CD14-positive monocyte (primary cell): Measurements from ENCODE around the gene GRK5. TPM values are rescaled to one million over a fixed set of nuclear protein-coding genes. Genes with fewer than 3 reads are reported as not detected.
A peak's percentile ranks its signal among the peaks of the same experiment; 100 is the strongest.

Source experiments
- DNase-seq, 3 donors: peaks; one replicate each; pipeline ENCODE4 v3.0.0-alpha.2; 2011 to 2022
- H2AFZ ChIP-seq: 2 replicates; pipeline ENCODE4 v1.6.0; 2012; ENCODE audit warnings: mild to moderate bottlenecking, low read depth, low read length, inconsistent platforms; ENCODE audit not compliant: insufficient read depth, poor library complexity, severe bottlenecking
- H3K27ac ChIP-seq, 2 donors: 1 replicate in 1 of 2; 2 replicates in 1 of 2; pipeline ENCODE4 v1.5.1; 2012 to 2013; ENCODE audit warnings: low read length in 2 of 2, control low read depth in 1 of 2, inconsistent platforms in 1 of 2, low read depth in 1 of 2, mild to moderate bottlenecking in 1 of 2
- H3K27me3 ChIP-seq, 2 donors: one replicate each; pipeline versions ENCODE4 v1.6.0 to v1.6.1; 2011 to 2013; ENCODE audit warnings: low read length in 2 of 2; ENCODE audit not compliant: control insufficient read depth in 2 of 2, insufficient read depth in 2 of 2
- H3K36me3 ChIP-seq, 2 donors: replicated peaks in 1 of 2; 1 replicate in 1 of 2; 2 replicates in 1 of 2; pipeline versions ENCODE4 v1.5.1 to v1.6.1; 2012 to 2013; ENCODE audit warnings: low read length in 2 of 2, control low read depth in 1 of 2, inconsistent platforms in 1 of 2, mild to moderate bottlenecking in 1 of 2; ENCODE audit not compliant: insufficient read depth in 2 of 2, control insufficient read depth in 1 of 2
- H3K4me1 ChIP-seq, 2 donors: 1 replicate in 1 of 2; 2 replicates in 1 of 2; pipeline versions ENCODE4 v1.5.1 to v1.6.1; 2012 to 2013; ENCODE audit warnings: low read length in 2 of 2, control low read depth in 1 of 2, inconsistent platforms in 1 of 2, mild to moderate bottlenecking in 1 of 2, moderate library complexity in 1 of 2; ENCODE audit not compliant: insufficient read depth in 2 of 2, control insufficient read depth in 1 of 2
- H3K4me2 ChIP-seq: replicated peaks from 2 replicates; pipeline ENCODE3; 2012; ENCODE audit warnings: low read length, moderate library complexity, mild to moderate bottlenecking; ENCODE audit not compliant: poor library complexity, severe bottlenecking; ENCODE audit errors: extremely low read depth
- H3K4me3 ChIP-seq, 3 experiments: fragments of 200-600 bp in 1 of 3; sonication (generic) in 1 of 3; replicated peaks in 1 of 3; 1 replicate in 2 of 3; 2 replicates in 1 of 3; pipeline ENCODE4 v1.5.1; 2011 to 2013; ENCODE audit warnings: low read length in 3 of 3, mild to moderate bottlenecking in 3 of 3, control low read depth in 2 of 3, low read depth in 2 of 3, inconsistent platforms in 1 of 3, moderate library complexity in 1 of 3
- H3K79me2 ChIP-seq: 2 replicates; pipeline ENCODE4 v1.6.0; 2012; ENCODE audit warnings: mild to moderate bottlenecking, control low read depth, inconsistent platforms, low read length, moderate library complexity; ENCODE audit not compliant: insufficient read depth
- H3K9ac ChIP-seq: 2 replicates; pipeline ENCODE4 v1.6.0; 2017; ENCODE audit warnings: low read length, mild to moderate bottlenecking; ENCODE audit not compliant: insufficient read depth, poor library complexity, severe bottlenecking
- H3K9me3 ChIP-seq, 2 donors: replicated peaks in 1 of 2; 1 replicate in 1 of 2; 2 replicates in 1 of 2; pipeline versions ENCODE4 v1.5.1 to v1.6.1; 2012 to 2013; ENCODE audit warnings: low read length in 2 of 2, control low read depth in 1 of 2; ENCODE audit not compliant: control insufficient read depth in 1 of 2, insufficient read depth in 1 of 2
- H4K20me1 ChIP-seq: 2 replicates; pipeline ENCODE4 v1.6.0; 2012; ENCODE audit warnings: mild to moderate bottlenecking, low read length, control low read depth, moderate library complexity; ENCODE audit not compliant: insufficient read depth
- H3K27ac Mint-ChIP-seq, 7 donors: one replicate each; pipeline ENCODE4 v1.8.0; 2020; ENCODE audit warnings: mild to moderate bottlenecking in 7 of 7, mixed read lengths in 7 of 7, moderate library complexity in 6 of 7, inconsistent platforms in 2 of 7
- H3K27me3 Mint-ChIP-seq, 3 donors: one replicate each; pipeline ENCODE4 v1.8.0; 2021 to 2022; ENCODE audit warnings: low read depth in 3 of 3, mild to moderate bottlenecking in 3 of 3, mixed read lengths in 3 of 3, moderate library complexity in 3 of 3, inconsistent platforms in 1 of 3
- H3K36me3 Mint-ChIP-seq, 2 donors: one replicate each; pipeline ENCODE4 v1.8.0; 2020; ENCODE audit warnings: mixed read lengths in 2 of 2, inconsistent platforms in 1 of 2, mild to moderate bottlenecking in 1 of 2
- H3K4me1 Mint-ChIP-seq: one replicate; pipeline ENCODE4 v1.8.0; 2020; ENCODE audit warnings: mild to moderate bottlenecking, mixed read lengths
- H3K4me3 Mint-ChIP-seq, 2 donors: one replicate each; pipeline ENCODE4 v1.8.0; 2020; ENCODE audit warnings: mild to moderate bottlenecking in 2 of 2, mixed read lengths in 2 of 2, moderate library complexity in 1 of 2
- H3K9me3 Mint-ChIP-seq, 7 donors: one replicate each; pipeline ENCODE4 v1.8.0; 2020 to 2022; ENCODE audit warnings: mixed read lengths in 7 of 7, mild to moderate bottlenecking in 6 of 7, moderate library complexity in 6 of 7, inconsistent platforms in 2 of 7
- CTCF ChIP-seq: fragments of 200-600 bp; IDR thresholded peaks from one replicate; pipeline ENCODE4 v1.8.0; 2022; ENCODE audit warnings: antibody characterized with exemption, mild to moderate bottlenecking
- WGBS: methylation state at CpG from one replicate; pipeline ENCODE4 v1.1.5; 2013; ENCODE audit warnings: missing lambda C conversion rate; ENCODE audit not compliant: insufficient coverage; 5-methylcytosine and 5-hydroxymethylcytosine counted together
- intact Hi-C, 2 donors: fragments of 100-400 bp; cut with micrococcal nuclease; formaldehyde crosslinking; loops; one replicate each; pipeline versions ENCODE4 v1.15.0 to v1.15.1; 2023
- polyA plus RNA-seq, 3 donors: library from polyadenylated mRNA; depleted of rRNA in 1 of 3; unstranded in 2 of 3; stranded (reverse) in 1 of 3; fragments of 300-500 nt in 2 of 3; fragments of >200 nt in 1 of 3; fragmentation: Illumina TruSeq in 2 of 3; gene quantifications; 1 replicate in 2 of 3; 2 replicates in 1 of 3; pipeline ENCODE4 v1.2.3, GENCODE V29; 2012 to 2021

GRK5 gene
- polyA plus RNA-seq, 3 donors = 1.2 to 6.5 (median 2.8) TPM

DNA sequence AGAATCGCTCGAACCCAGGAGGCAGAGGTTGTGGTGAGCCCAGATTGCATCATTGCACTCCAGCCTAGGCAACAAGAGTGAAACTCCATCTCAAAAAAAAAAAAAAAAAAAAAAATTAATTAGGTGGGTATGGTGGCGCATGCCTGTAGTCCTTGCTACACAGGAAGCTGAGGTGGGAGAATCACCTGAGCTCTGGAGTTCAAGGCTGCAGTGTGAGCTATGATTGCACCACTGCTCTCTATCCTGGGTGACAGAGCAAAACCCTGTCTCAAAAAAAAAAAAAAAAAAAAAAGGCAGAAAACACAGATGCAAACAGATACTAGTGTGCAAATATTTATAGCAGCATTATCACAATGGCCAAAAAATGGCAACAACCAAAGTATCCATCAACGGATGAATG, 200.7 kb downstream of the GRK5 start:
- Histone ChIP-seq H3K27me3 (no peaks in the 10 kb centered on the region), H3K36me3 (no peaks in the 10 kb centered on the region), H3K9me3 (no peaks in the 10 kb centered on the region), H4K20me1 (no peaks in the 10 kb centered on the region), H3K79me2 (no peaks in the 10 kb centered on the region), H3K9ac (no peak overlapping the region), H2AFZ (no peak overlapping the region), H3K4me2 (no peak overlapping the region), H3K4me3 (no peak overlapping the region), H3K4me1 (peaks cover 51 to 56% of the 10 kb centered on the region in 2 donors), H3K27ac (peak overlapping the region; percentile 89 to 92)
- no peaks in the 10 kb centered on the region for H3K9me3 Mint-ChIP-seq
- WGBS = 86% methylated on average over 1 of the region's 4 CpGs
- peaks cover 13 to 20% of the 10 kb centered on the region in 2 donors for H3K36me3 Mint-ChIP-seq
- intact Hi-C loops = loop anchor here in 1 of 2 donors (5.0 to 10.0 kb wide), 3 partner anchors 101 to 653 kb away; partner anchors contain the start of gene CACUL1
- DNase-seq = no peak
- peak overlapping the region; percentile 89 to 97 (median 94) for H3K27ac Mint-ChIP-seq
- no peak for TF ChIP-seq CTCF
- peaks cover 57% of the 10 kb centered on the region for H3K4me1 Mint-ChIP-seq
- H3K27me3 Mint-ChIP-seq = peaks cover 0 to 6% (median 0%) of the 10 kb centered on the region in 3 donors
- H3K4me3 Mint-ChIP-seq = no peak overlapping the region

- H4K20me1 ChIP-seq = no peaks in the 10 kb centered on the region
- Mint-ChIP-seq H3K4me1 (peaks cover 51% of the 10 kb centered on the region), H3K27me3 (peaks cover 0 to 2% (median 0%) of the 10 kb centered on the region in 3 donors), H3K9me3 (no peaks in the 10 kb centered on the region), H3K4me3 (no peak overlapping the region), H3K36me3 (peaks cover 13 to 25% of the 10 kb centered on the region in 2 donors), H3K27ac (peak overlapping the region in 1 of 7 donors; percentile 60)
- no peak overlapping the region for H3K9ac ChIP-seq
- H3K36me3 ChIP-seq = no peaks in the 10 kb centered on the region
- H3K4me2 ChIP-seq = no peak overlapping the region
- no peak overlapping the region for H2AFZ ChIP-seq
- H3K9me3 ChIP-seq = no peaks in the 10 kb centered on the region
- H3K4me1 ChIP-seq = peaks cover 45 to 47% of the 10 kb centered on the region in 2 donors
- no peak overlapping the region for H3K4me3 ChIP-seq
- no peaks in the 10 kb centered on the region for H3K79me2 ChIP-seq
- no peaks in the 10 kb centered on the region for H3K27me3 ChIP-seq
- TF ChIP-seq CTCF = no peak
- DNase-seq = no peak
- H3K27ac ChIP-seq = no peak overlapping the region
- intact Hi-C loops = loop anchor here in 1 of 2 donors (5.0 to 10.0 kb wide), 3 partner anchors 102 to 654 kb away; partner anchors contain the start of gene CACUL1
- 97% methylated on average over 14 of the region's 14 CpGs for WGBS
These were observed 201.6 kb downstream of the GRK5 start for GRCh38 chr10:119408969-119409371.
